HG03565 (cell line): ENCODE results near the gene SLC48A1.
A peak's percentile ranks its signal among the peaks of the same experiment; 100 is the strongest.

Source experiments
- ATAC-seq: cut with Tn5 transposase; IDR thresholded peaks from one replicate; pipeline ENCODE4 v1.9.1; 2021; ENCODE audit warnings: mild to moderate bottlenecking, moderate library complexity; ENCODE audit not compliant: unreplicated experiment

SLC48A1 gene

GRCh38 chr12:47757840-47758583 lies 15.0 kb upstream of the SLC48A1 start:
- ATAC-seq = no peak

GRCh38 chr12:47758584-47758833 lies 14.5 kb upstream of the SLC48A1 start:
- ATAC-seq = no peak

- peak; percentile 41 for ATAC-seq
Measured at GRCh38 chr12:47758834-47759690, 14.0 kb upstream of the SLC48A1 start, which contains the start of gene RAPGEF3. RAPGEF3 (minus strand) TSS chr12:47758880; CDS start chr12:47758556, 324 bp downstream.

- no peak for ATAC-seq
Measured at GRCh38 chr12:47762850-47763465, 10.1 kb upstream of the SLC48A1 start.

GRCh38 chr12:47763481-47764346 lies 9.3 kb upstream of the SLC48A1 start:
- ATAC-seq = no peak

GRCh38 chr12:47766502-47767215 lies 6.4 kb upstream of the SLC48A1 start:
- ATAC-seq = no peak

- ATAC-seq = no peak
Measured at GRCh38 chr12:47767216-47767724, 5.8 kb upstream of the SLC48A1 start.

- no peak for ATAC-seq
Measured at GRCh38 chr12:47768323-47768811, 4.7 kb upstream of the SLC48A1 start.

GRCh38 chr12:47769234-47770085 lies 3.6 kb upstream of the SLC48A1 start:
- no peak for ATAC-seq

- no peak for ATAC-seq
Measured at GRCh38 chr12:47770086-47770726, 2.8 kb upstream of the SLC48A1 start.

GRCh38 chr12:47771304-47771703 lies 1.7 kb upstream of the SLC48A1 start:
- ATAC-seq = no peak

- no peak for ATAC-seq
Measured at GRCh38 chr12:47772094-47772660, 861 bp upstream of the SLC48A1 start.

- no peak for ATAC-seq
Measured at GRCh38 chr12:47772738-47773061, 338 bp upstream of the SLC48A1 start.

- ATAC-seq = no peak
Measured at GRCh38 chr12:47773858-47774580, 981 bp downstream of the SLC48A1 start.

- ATAC-seq = no peak
Measured at GRCh38 chr12:47774663-47775062, 1.6 kb downstream of the SLC48A1 start.

- no peak for ATAC-seq
Measured at GRCh38 chr12:47775100-47775911, 2.3 kb downstream of the SLC48A1 start.
